H1 (cell line): ENCODE data around the gene QSOX2. TPM values are rescaled to one million over a fixed set of nuclear protein-coding genes. Genes with fewer than 3 reads are reported as not detected.

ENCODE experiments used
- CTCF ChIA-PET: fragments of 300-600 bp; sonication (Branson Sonifier 250); formaldehyde crosslinking; loops from one replicate; lab custom pipeline; 2021; ENCODE audit not compliant: partially characterized antibody; lab: Charles Lee
- POLR2A ChIA-PET: fragments of 300-600 bp; sonication (Branson Sonifier 250); formaldehyde crosslinking; loops from one replicate; lab custom pipeline; 2021; ENCODE audit warnings: inconsistent platforms; ENCODE audit not compliant: partially characterized antibody; lab: Charles Lee
- DNase-seq, 2 experiments: peaks; one replicate each; pipeline versions ENCODE4 v3.0.0 to v3.0.0-alpha.2; 2010 to 2022; ENCODE audit warnings: low spot score in 2 of 2, low read depth in 1 of 2, mixed read lengths in 1 of 2
- FAIRE-seq: peaks from 2 replicates; lab custom pipeline; 2011; peaks lifted over from hg19 to GRCh38; lab: Jason Lieb, UNC
- H2AFZ ChIP-seq: 2 replicates; pipeline ENCODE4 v1.8.1; 2012; ENCODE audit warnings: low read length, inconsistent platforms
- H2AK5ac ChIP-seq: 2 replicates; pipeline ENCODE4 v1.6.1; 2013; ENCODE audit warnings: low read depth, low read length
- H2BK120ac ChIP-seq: replicated peaks from 2 replicates; pipeline ENCODE3; 2013; ENCODE audit warnings: low read depth, low read length, inconsistent platforms
- H2BK12ac ChIP-seq: 2 replicates; pipeline ENCODE4 v1.6.1; 2013; ENCODE audit warnings: low read depth, low read length
- H2BK15ac ChIP-seq: 2 replicates; pipeline ENCODE4 v1.6.1; 2013; ENCODE audit warnings: low read length
- H2BK20ac ChIP-seq: 2 replicates; pipeline ENCODE4 v1.6.1; 2013; ENCODE audit warnings: low read length
- H2BK5ac ChIP-seq: 2 replicates; pipeline ENCODE4 v1.6.1; 2013; ENCODE audit warnings: low read depth, low read length
- H3K14ac ChIP-seq: 2 replicates; pipeline ENCODE4 v1.6.1; 2013; ENCODE audit warnings: inconsistent platforms; ENCODE audit not compliant: insufficient read length
- H3K18ac ChIP-seq: 2 replicates; pipeline ENCODE4 v1.6.1; 2013; ENCODE audit warnings: low read length; ENCODE audit errors: extremely low read depth
- H3K23ac ChIP-seq: 2 replicates; pipeline ENCODE4 v1.6.1; 2013; ENCODE audit warnings: inconsistent platforms; ENCODE audit not compliant: insufficient read length
- H3K23me2 ChIP-seq: 2 replicates; pipeline ENCODE4 v1.6.1; 2013; ENCODE audit warnings: low read depth, low read length
- H3K27ac ChIP-seq: 2 replicates; pipeline ENCODE4 v1.6.1; 2011; ENCODE audit warnings: low read depth, low read length, inconsistent platforms
- H3K27me3 ChIP-seq, 4 experiments: replicated peaks in 1 of 4; 1 replicate in 1 of 4; 2 replicates in 3 of 4; pipeline versions ENCODE4 v1.6.1 to v1.8.1; 2011 to 2013; ENCODE audit warnings: low read length in 3 of 4, mild to moderate bottlenecking in 3 of 4, inconsistent platforms in 2 of 4, mixed read lengths in 2 of 4, moderate library complexity in 1 of 4; ENCODE audit not compliant: control insufficient read depth in 3 of 4, insufficient read depth in 3 of 4; ENCODE audit errors: extremely low read depth in 1 of 4
- H3K36me3 ChIP-seq, 4 experiments: 2 replicates each; pipeline versions ENCODE4 v1.6.1 to v1.8.1; 2011 to 2013; ENCODE audit warnings: mild to moderate bottlenecking in 4 of 4, low read length in 3 of 4, moderate library complexity in 2 of 4, control low read depth in 1 of 4, inconsistent platforms in 1 of 4; ENCODE audit not compliant: insufficient read depth in 4 of 4, control insufficient read depth in 2 of 4
- H3K4ac ChIP-seq: replicated peaks from 2 replicates; pipeline ENCODE3; 2013; ENCODE audit warnings: low read length, low read depth, mixed read lengths, inconsistent platforms; ENCODE audit not compliant: insufficient read length
- H3K4me1 ChIP-seq, 4 experiments: replicated peaks in 1 of 4; 1 replicate in 1 of 4; 2 replicates in 3 of 4; pipeline versions ENCODE4 v1.6.1 to v1.8.1; 2011 to 2013; ENCODE audit warnings: low read length in 3 of 4, inconsistent platforms in 2 of 4, mixed read lengths in 1 of 4; ENCODE audit not compliant: insufficient read depth in 4 of 4, control insufficient read depth in 3 of 4
- H3K4me2 ChIP-seq, 2 experiments: 2 replicates each; pipeline versions ENCODE4 v1.6.1 to v1.8.1; 2011 to 2013; ENCODE audit warnings: low read depth in 2 of 2, low read length in 2 of 2, control low read depth in 1 of 2, inconsistent platforms in 1 of 2, mild to moderate bottlenecking in 1 of 2; ENCODE audit not compliant: insufficient read depth in 1 of 2
- H3K4me3 ChIP-seq, 4 experiments: fragments of 200-600, 300-600 bp in 1 of 4; sonication (generic), shearing (Covaris generic), sonication (Bioruptor Twin) in 1 of 4; 2 replicates each; pipeline versions ENCODE4 v1.5.1 to v1.8.1; 2011 to 2016; ENCODE audit warnings: low read length in 4 of 4, low read depth in 3 of 4, control low read depth in 2 of 4, inconsistent platforms in 2 of 4, mild to moderate bottlenecking in 2 of 4, mixed read lengths in 1 of 4, moderate library complexity in 1 of 4; ENCODE audit not compliant: insufficient read depth in 2 of 4; ENCODE audit errors: extremely low read depth in 1 of 4
- H3K56ac ChIP-seq: replicated peaks from 2 replicates; pipeline ENCODE3; 2013; ENCODE audit warnings: low read depth, mild to moderate bottlenecking, mixed read lengths, low read length, inconsistent platforms; ENCODE audit not compliant: insufficient read length
- H3K79me1 ChIP-seq: 2 replicates; pipeline ENCODE4 v1.6.1; 2013; ENCODE audit warnings: low read depth, low read length, control low read depth
- H3K79me2 ChIP-seq, 2 experiments: 2 replicates each; pipeline versions ENCODE4 v1.6.1 to v1.8.1; 2012 to 2013; ENCODE audit warnings: low read length in 2 of 2, mild to moderate bottlenecking in 2 of 2, inconsistent platforms in 1 of 2; ENCODE audit not compliant: insufficient read depth in 2 of 2, control insufficient read depth in 1 of 2
- H3K9ac ChIP-seq, 4 experiments: replicated peaks in 1 of 4; 1 replicate in 1 of 4; 2 replicates in 3 of 4; pipeline versions ENCODE4 v1.6.1 to v1.8.1; 2011 to 2013; ENCODE audit warnings: low read depth in 3 of 4, low read length in 3 of 4, control low read depth in 2 of 4, mild to moderate bottlenecking in 2 of 4, moderate library complexity in 2 of 4, inconsistent platforms in 1 of 4; ENCODE audit errors: extremely low read depth in 1 of 4
- H3K9me3 ChIP-seq, 2 experiments: 2 replicates each; pipeline versions ENCODE4 v1.6.1 to v1.8.1; 2012 to 2013; ENCODE audit warnings: mild to moderate bottlenecking in 2 of 2, moderate library complexity in 2 of 2, control low read depth in 1 of 2, inconsistent platforms in 1 of 2, low read depth in 1 of 2, low read length in 1 of 2, mixed read lengths in 1 of 2; ENCODE audit not compliant: insufficient read depth in 2 of 2
- H4K20me1 ChIP-seq, 2 experiments: replicated peaks in 1 of 2; 2 replicates each; pipeline versions ENCODE3 to v1.8.1; 2011 to 2013; ENCODE audit warnings: inconsistent platforms in 2 of 2, low read length in 2 of 2, mild to moderate bottlenecking in 1 of 2; ENCODE audit not compliant: insufficient read depth in 2 of 2, control insufficient read depth in 1 of 2
- H4K5ac ChIP-seq: 2 replicates; pipeline ENCODE4 v1.6.1; 2013; ENCODE audit warnings: low read length, low read depth, mixed read lengths, inconsistent platforms; ENCODE audit not compliant: insufficient read length
- H4K8ac ChIP-seq: 2 replicates; pipeline ENCODE4 v1.8.0; 2013; ENCODE audit warnings: mild to moderate bottlenecking, moderate library complexity, low read length, inconsistent platforms; ENCODE audit not compliant: insufficient read depth; ENCODE audit errors: extremely low read depth
- H4K91ac ChIP-seq: replicated peaks from 2 replicates; pipeline ENCODE3; 2013; ENCODE audit warnings: low read length, mixed read lengths, inconsistent platforms; ENCODE audit not compliant: insufficient read length
- RFX5 ChIP-seq: IDR thresholded peaks from 2 replicates; pipeline ENCODE4 v1.6.1; 2011; ENCODE audit warnings: low read depth, low read length, improper control_type of control experiment, borderline replicate concordance
- WGBS, 2 experiments: shearing (Covaris generic) in 1 of 2; methylation state at CpG; one replicate each; pipeline versions ENCODE4 v1.1.6 to v1.1.7; 2013 to 2015; ENCODE audit warnings: low lambda C conversion rate in 2 of 2, mixed read lengths in 2 of 2, inconsistent platforms in 1 of 2, low coverage in 1 of 2, missing lambda C conversion rate in 1 of 2; ENCODE audit not compliant: insufficient replicate concordance in 2 of 2, insufficient coverage in 1 of 2, insufficient read length in 1 of 2; ENCODE audit errors: extremely low coverage in 1 of 2, missing lambda C conversion rate in 1 of 2; 5-methylcytosine and 5-hydroxymethylcytosine counted together
- polyA plus RNA-seq, 7 experiments: library from polyadenylated mRNA; depleted of rRNA in 3 of 7; stranded (reverse) in 5 of 7; unstranded in 2 of 7; fragments of >200 nt in 5 of 7; fragments of 200-250 nt in 2 of 7; gene quantifications; 1 replicate in 5 of 7; 2 replicates in 1 of 7; 4 replicates in 1 of 7; pipeline versions ENCODE4 v1.2.1 to v1.2.3, GENCODE V29; 2011 to 2013; ENCODE audit warnings: missing spikeins in 2 of 7, mixed read lengths in 2 of 7
- total RNA-seq: library from RNA; stranded (reverse); fragmentation: NEBNext Ultra II Directional; extraction: Animal tissue kit (Norgen Biotek cat#: 25700); gene quantifications from 2 replicates; pipeline ENCODE4 v1.2.1, GENCODE V29; 2021

Gene QSOX2
- total and polyA plus RNA-seq, 2 of the 8 experiments (the other 6 are each of a cell fraction or from before 2014, with no cell fraction given) = 18.0 to 28.6 TPM

DNA sequence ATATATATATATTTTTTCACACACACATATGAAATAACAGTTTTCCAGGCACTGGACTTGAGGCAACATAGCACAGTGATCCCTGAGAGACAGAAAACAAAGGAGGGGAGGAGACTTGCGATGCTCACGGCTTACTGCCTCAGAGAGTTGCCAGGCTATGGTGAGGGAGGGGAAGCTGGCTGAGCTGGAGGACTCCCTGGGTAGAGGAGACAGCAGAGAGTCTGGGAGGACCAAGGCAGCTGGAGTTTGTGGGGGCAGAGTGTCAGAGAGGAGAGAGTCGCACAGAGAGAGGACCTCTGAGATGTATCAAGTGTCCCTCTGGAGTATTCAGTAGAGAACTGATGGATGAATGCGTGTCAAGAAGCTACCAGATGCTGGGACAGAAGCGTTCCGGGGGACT, 23.1 kb upstream of the QSOX2 start:
- H3K36me3 ChIP-seq = no peaks in the 10 kb centered on the region
- no peak overlapping the region for H2BK20ac ChIP-seq
- no peak overlapping the region for H3K9ac ChIP-seq
- H2BK12ac ChIP-seq = no peak overlapping the region
- no peak overlapping the region for H3K23ac ChIP-seq
- H3K79me1 ChIP-seq = no peaks in the 10 kb centered on the region
- no peak overlapping the region for H3K27ac ChIP-seq
- peaks cover 0 to 16% (median 6%) of the 10 kb centered on the region in 4 experiments; a peak in 5 of 7 replicates for H3K4me1 ChIP-seq
- H4K8ac ChIP-seq = no peak overlapping the region
- ChIA-PET CTCF (interaction anchor here (0.5 to 6.0 kb wide), 18 partner anchors 10 to 301 kb away, joined by 3 to 40 read pairs (median 4); no protein-coding TSS in a partner anchor), POLR2A (interaction anchor here (0.8 to 1.1 kb wide), 3 partner anchors 14 to 55 kb away, joined by 3 read pairs; no protein-coding TSS in a partner anchor)
- H2BK15ac ChIP-seq = no peak overlapping the region; the same call in 1 of the 2 replicates
- H4K20me1 ChIP-seq = no peaks in the 10 kb centered on the region
- H2BK5ac ChIP-seq = no peak overlapping the region
- H3K27me3 ChIP-seq = no peaks in the 10 kb centered on the region
- DNase-seq = no peak
- H3K23me2 ChIP-seq = peaks cover 4% of the 10 kb centered on the region; the same call in 1 of the 2 replicates
- no peak overlapping the region for H4K91ac ChIP-seq
- no peak overlapping the region for H4K5ac ChIP-seq
- FAIRE-seq = no peak
- H3K14ac ChIP-seq = no peak overlapping the region
- no peak overlapping the region for H2BK120ac ChIP-seq
- no peak for TF ChIP-seq RFX5
- H3K4ac ChIP-seq = no peak overlapping the region
- H3K9me3 ChIP-seq = no peaks in the 10 kb centered on the region
- H3K18ac ChIP-seq = no peak overlapping the region
- H2AK5ac ChIP-seq = no peak overlapping the region
- no peak overlapping the region for H3K4me2 ChIP-seq
- no peak overlapping the region for H3K4me3 ChIP-seq
- no peak overlapping the region for H3K56ac ChIP-seq
- WGBS, 2 experiments = 88% methylated on average over 6 of the region's 6 CpGs; no CpG with 5 or more reads in 1 of the 2 experiments
- no peak overlapping the region for H2AFZ ChIP-seq
- H3K79me2 ChIP-seq = no peaks in the 10 kb centered on the region
